Keratinocyte (primary cell): Measurements from ENCODE around the gene TRPM1. TPM values are rescaled to one million over a fixed set of nuclear protein-coding genes. Genes with fewer than 3 reads are reported as not detected.

ENCODE experiments used
- DNase-seq: peaks from one replicate; pipeline ENCODE4 v3.0.0-alpha.2; 2011; ENCODE audit warnings: low read depth, missing footprints, low spot score
- FAIRE-seq: peaks from 2 replicates; lab custom pipeline; 2011; peaks lifted over from hg19 to GRCh38; lab: Jason Lieb, UNC
- H2AFZ ChIP-seq: 2 replicates; pipeline ENCODE4 v1.6.0; 2012; ENCODE audit warnings: low read length, control low read depth, inconsistent platforms; ENCODE audit not compliant: control insufficient read depth
- H3K27ac ChIP-seq: 2 replicates; pipeline ENCODE4 v1.5.1; 2011; ENCODE audit warnings: low read length; ENCODE audit not compliant: control insufficient read depth, insufficient read depth
- H3K27me3 ChIP-seq: 3 replicates; pipeline ENCODE4 v1.6.0; 2011; ENCODE audit warnings: low read length; ENCODE audit not compliant: control insufficient read depth, insufficient read depth; ENCODE audit errors: extremely low read depth
- H3K36me3 ChIP-seq, 2 experiments: 2 replicates in 1 of 2; 3 replicates in 1 of 2; pipeline ENCODE4 v1.5.1; 2011; ENCODE audit warnings: low read length in 2 of 2, mild to moderate bottlenecking in 1 of 2; ENCODE audit not compliant: control insufficient read depth in 2 of 2, insufficient read depth in 2 of 2; ENCODE audit errors: extremely low read depth in 1 of 2
- H3K4me1 ChIP-seq: 3 replicates; pipeline ENCODE4 v1.5.1; 2011; ENCODE audit warnings: low read length; ENCODE audit not compliant: control insufficient read depth, insufficient read depth; ENCODE audit errors: extremely low read depth
- H3K4me2 ChIP-seq: 3 replicates; pipeline ENCODE4 v1.6.0; 2011; ENCODE audit warnings: low read depth, low read length; ENCODE audit not compliant: control insufficient read depth, insufficient read depth; ENCODE audit errors: extremely low read depth
- H3K4me3 ChIP-seq, 3 experiments: fragments of 200-600 bp in 1 of 3; sonication (generic) in 1 of 3; 2 replicates in 2 of 3; 3 replicates in 1 of 3; pipeline ENCODE4 v1.5.1; 2011 to 2016; ENCODE audit warnings: low read length in 3 of 3, mild to moderate bottlenecking in 3 of 3, control low read depth in 2 of 3, inconsistent platforms in 1 of 3, low read depth in 1 of 3, mixed read lengths in 1 of 3, mixed run types in 1 of 3, moderate library complexity in 1 of 3; ENCODE audit not compliant: control insufficient read depth in 2 of 3, insufficient read depth in 2 of 3; ENCODE audit errors: extremely low read depth in 1 of 3
- H3K79me2 ChIP-seq: 2 replicates; pipeline ENCODE4 v1.6.0; 2012; ENCODE audit warnings: low read length; ENCODE audit not compliant: control insufficient read depth, insufficient read depth
- H3K9ac ChIP-seq: 3 replicates; pipeline ENCODE4 v1.6.0; 2011; ENCODE audit warnings: low read length; ENCODE audit not compliant: control insufficient read depth, insufficient read depth; ENCODE audit errors: extremely low read depth
- H3K9me1 ChIP-seq: 3 replicates; pipeline ENCODE4 v1.6.0; 2011; ENCODE audit warnings: low read length; ENCODE audit not compliant: control insufficient read depth, insufficient read depth; ENCODE audit errors: extremely low read depth
- H3K9me3 ChIP-seq: 2 replicates; pipeline ENCODE4 v1.5.1; 2012; ENCODE audit warnings: low read depth, low read length; ENCODE audit not compliant: control insufficient read depth
- H4K20me1 ChIP-seq: 3 replicates; pipeline ENCODE4 v1.6.0; 2011; ENCODE audit warnings: low read length; ENCODE audit not compliant: control insufficient read depth, insufficient read depth; ENCODE audit errors: extremely low read depth
- EZH2 ChIP-seq: IDR thresholded peaks from one replicate; pipeline ENCODE4 v1.6.1; 2012; ENCODE audit warnings: inconsistent platforms, mild to moderate bottlenecking, low read length, moderate library complexity
- dilution Hi-C: fragments of 300-500 bp; cut with MboI; formaldehyde crosslinking; loops from one replicate; pipeline ENCODE4 v1.7.0; 2020; ENCODE audit warnings: low sequenced_read_pairs; ENCODE audit not compliant: extremely low pct_ligation_motif_present
- polyA plus RNA-seq, 5 experiments: library from polyadenylated mRNA; depleted of rRNA in 3 of 5; stranded (reverse) in 3 of 5; stranded (forward) in 1 of 5; unstranded in 1 of 5; fragments of >200 nt; gene quantifications; 1 replicate in 1 of 5; 2 replicates in 3 of 5; 3 replicates in 1 of 5; pipeline versions ENCODE4 v1.2.1 to v1.2.3, GENCODE V29; 2011 to 2012; ENCODE audit warnings: missing spikeins in 2 of 5, low read depth in 1 of 5, low replicate concordance in 1 of 5
- TF ChIP-seq, protein P1 (sequence below), 3 experiments: IDR thresholded peaks in 1 of 3; conservative IDR thresholded peaks in 1 of 3; optimal IDR thresholded peaks in 1 of 3; 2 replicates in 2 of 3; 3 replicates in 1 of 3; pipeline versions ENCODE3 to v1.5.1; 2011; ENCODE audit warnings: low read length in 3 of 3, mild to moderate bottlenecking in 3 of 3, moderate library complexity in 2 of 3, control low read depth in 1 of 3, inconsistent platforms in 1 of 3; ENCODE audit not compliant: insufficient read depth in 2 of 3; ENCODE audit errors: extremely low read depth in 1 of 3

TRPM1 gene
- polyA plus RNA-seq, 1 donor (not counting 4 experiments of a cell fraction or from before 2014, with no cell fraction given), result 0.17 TPM

- no peaks in the 10 kb centered on the region for H3K9me1 ChIP-seq
- no peak for TF ChIP-seq EZH2
- TF ChIP-seq, protein P1, sequence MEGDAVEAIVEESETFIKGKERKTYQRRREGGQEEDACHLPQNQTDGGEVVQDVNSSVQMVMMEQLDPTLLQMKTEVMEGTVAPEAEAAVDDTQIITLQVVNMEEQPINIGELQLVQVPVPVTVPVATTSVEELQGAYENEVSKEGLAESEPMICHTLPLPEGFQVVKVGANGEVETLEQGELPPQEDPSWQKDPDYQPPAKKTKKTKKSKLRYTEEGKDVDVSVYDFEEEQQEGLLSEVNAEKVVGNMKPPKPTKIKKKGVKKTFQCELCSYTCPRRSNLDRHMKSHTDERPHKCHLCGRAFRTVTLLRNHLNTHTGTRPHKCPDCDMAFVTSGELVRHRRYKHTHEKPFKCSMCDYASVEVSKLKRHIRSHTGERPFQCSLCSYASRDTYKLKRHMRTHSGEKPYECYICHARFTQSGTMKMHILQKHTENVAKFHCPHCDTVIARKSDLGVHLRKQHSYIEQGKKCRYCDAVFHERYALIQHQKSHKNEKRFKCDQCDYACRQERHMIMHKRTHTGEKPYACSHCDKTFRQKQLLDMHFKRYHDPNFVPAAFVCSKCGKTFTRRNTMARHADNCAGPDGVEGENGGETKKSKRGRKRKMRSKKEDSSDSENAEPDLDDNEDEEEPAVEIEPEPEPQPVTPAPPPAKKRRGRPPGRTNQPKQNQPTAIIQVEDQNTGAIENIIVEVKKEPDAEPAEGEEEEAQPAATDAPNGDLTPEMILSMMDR (optimal IDR thresholded peaks at IDR 0.05 in 1 of 3, IDR thresholded peaks at IDR 0.05 in 1 of 3, conservative IDR thresholded peaks at IDR 0.05 in 1 of 3; ENCODE audit: extremely low read depth in 1 of 3, insufficient read depth in 2 of 3, low read length in 3 of 3), result no peak
- no peak overlapping the region for H3K27ac ChIP-seq
- H3K4me1 ChIP-seq, result peaks cover 23% of the 10 kb centered on the region
- no peaks in the 10 kb centered on the region for H3K79me2 ChIP-seq
- no peaks in the 10 kb centered on the region for H3K9me3 ChIP-seq
- no peak overlapping the region for H2AFZ ChIP-seq
- no peaks in the 10 kb centered on the region for H3K36me3 ChIP-seq
- dilution Hi-C loops, result no loop called here
- H3K27me3 ChIP-seq, result no peaks in the 10 kb centered on the region
- FAIRE-seq, result no peak
- H3K4me2 ChIP-seq, result no peak overlapping the region
- H3K9ac ChIP-seq, result no peak overlapping the region
- no peaks in the 10 kb centered on the region for H4K20me1 ChIP-seq
- DNase-seq, result no peak
- H3K4me3 ChIP-seq, result no peak overlapping the region
These were observed 73.5 kb downstream of the TRPM1 start for GRCh38 chr15:31027910-31028578.

GRCh38 chr15:31025996-31026395 lies 75.5 kb downstream of the TRPM1 start:
- Histone ChIP-seq H4K20me1 (no peaks in the 10 kb centered on the region), H3K36me3 (no peaks in the 10 kb centered on the region), H3K4me2 (no peak overlapping the region), H3K79me2 (no peaks in the 10 kb centered on the region), H2AFZ (no peak overlapping the region), H3K4me1 (peaks cover 30% of the 10 kb centered on the region), H3K9me3 (no peaks in the 10 kb centered on the region), H3K27ac (no peak overlapping the region), H3K27me3 (no peaks in the 10 kb centered on the region), H3K9ac (no peak overlapping the region), H3K4me3 (no peak overlapping the region), H3K9me1 (no peaks in the 10 kb centered on the region)
- DNase-seq, result no peak
- TF ChIP-seq, protein P1 (optimal IDR thresholded peaks at IDR 0.05 in 1 of 3, IDR thresholded peaks at IDR 0.05 in 1 of 3, conservative IDR thresholded peaks at IDR 0.05 in 1 of 3; ENCODE audit: extremely low read depth in 1 of 3, insufficient read depth in 2 of 3, low read length in 3 of 3), result no peak
- TF ChIP-seq EZH2, result no peak
- no peak for FAIRE-seq
- dilution Hi-C loops, result no loop called here
